ENCODE results near the gene PLXNB3. TPM values are rescaled to one million over a fixed set of nuclear protein-coding genes. Genes with fewer than 3 reads are reported as not detected.
A peak's percentile ranks its signal among the peaks of the same experiment; 100 is the strongest.
"Not testable (repeated sequence)": the region's sequence is repeated elsewhere in the genome, so short reads cannot be mapped to it uniquely, and the experiment has no call there.

The PLXNB3 gene
- total and polyA plus RNA-seq, 4 donors = 0.11 to 0.69 (median 0.46) TPM

GRCh38 chrX:153727123-153727931 is 36.7 kb upstream of the PLXNB3 start:
- H3K27ac ChIP-seq (ENCODE audit: low read depth in 1 of 2, low read length in 2 of 2) = peak overlapping the region; percentile 86 to 88
- peak overlapping the region in 1 of 2 donors; percentile 47 for H3K9ac ChIP-seq (ENCODE audit: low read depth in 1 of 2, low read length in 2 of 2)
- DNase-seq (ENCODE audit: low spot score) = no peak
- no peak for TF ChIP-seq FOXA2 (IDR thresholded peaks at IDR 0.05)
- no peak for TF ChIP-seq RAD21 (IDR thresholded peaks at IDR 0.05)
- TF ChIP-seq, protein P1, sequence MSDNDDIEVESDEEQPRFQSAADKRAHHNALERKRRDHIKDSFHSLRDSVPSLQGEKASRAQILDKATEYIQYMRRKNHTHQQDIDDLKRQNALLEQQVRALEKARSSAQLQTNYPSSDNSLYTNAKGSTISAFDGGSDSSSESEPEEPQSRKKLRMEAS (IDR thresholded peaks at IDR 0.05) = peak; percentile 18
- no peak for TF ChIP-seq HNF4A (conservative IDR thresholded peaks at IDR 0.05)
- no peak for TF ChIP-seq SP1 (IDR thresholded peaks at IDR 0.05)
- H3K9me3 ChIP-seq (ENCODE audit: control insufficient read depth in 4 of 4, low read length in 3 of 4) = no peaks in the 10 kb centered on the region
- WGBS = 20% methylated on average over 23 of the region's 23 CpGs
- H3K36me3 ChIP-seq (ENCODE audit: control insufficient read depth in 4 of 4, insufficient read depth in 3 of 4, low read depth in 1 of 4, low read length in 3 of 4) = peaks cover 0 to 2% (median 0%) of the 10 kb centered on the region in 4 donors
- H3K4me3 ChIP-seq (ENCODE audit: low read depth in 1 of 3, low read length in 3 of 3) = peak overlapping the region in 1 of 3 donors; percentile 82
- peaks cover 24 to 44% (median 38%) of the 10 kb centered on the region in 4 donors for H3K4me1 ChIP-seq (ENCODE audit: control insufficient read depth in 4 of 4, insufficient read depth in 4 of 4, low read length in 3 of 4)
- H3K27me3 ChIP-seq (ENCODE audit: control insufficient read depth in 4 of 4, insufficient read depth in 4 of 4, low read length in 3 of 4) = no peaks in the 10 kb centered on the region

DNA sequence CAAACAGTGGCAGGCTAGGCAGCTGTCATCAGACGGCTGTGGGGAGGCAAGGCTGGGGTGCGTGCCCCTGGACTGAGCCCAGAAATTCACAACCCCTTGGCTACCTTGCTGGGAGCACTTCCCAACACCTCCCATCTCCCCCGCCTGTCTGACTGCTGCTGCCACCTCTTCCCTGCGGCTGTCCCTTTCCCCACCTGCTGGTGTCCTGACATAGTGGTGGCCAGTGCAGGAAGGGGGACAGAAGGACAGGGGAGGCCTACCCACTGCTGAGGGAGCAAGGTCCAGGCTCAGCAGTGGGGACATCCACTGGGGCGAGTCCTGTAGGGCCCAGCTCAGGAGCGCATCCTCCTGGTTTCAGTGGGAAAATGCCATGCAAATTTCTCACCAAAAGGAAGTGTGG is 36.0 kb upstream of the PLXNB3 start:
- Histone ChIP-seq H3K9me3 (ENCODE audit: control insufficient read depth in 4 of 4, low read length in 3 of 4) (no peaks in the 10 kb centered on the region), H3K27ac (ENCODE audit: low read depth in 1 of 2, low read length in 2 of 2) (no peak overlapping the region), H3K9ac (ENCODE audit: low read depth in 1 of 2, low read length in 2 of 2) (no peak overlapping the region), H3K27me3 (ENCODE audit: control insufficient read depth in 4 of 4, insufficient read depth in 4 of 4, low read length in 3 of 4) (no peaks in the 10 kb centered on the region), H3K4me3 (ENCODE audit: low read depth in 1 of 3, low read length in 3 of 3) (no peak overlapping the region), H3K4me1 (ENCODE audit: control insufficient read depth in 4 of 4, insufficient read depth in 4 of 4, low read length in 3 of 4) (peaks cover 24 to 37% (median 32%) of the 10 kb centered on the region in 4 donors), H3K36me3 (ENCODE audit: control insufficient read depth in 4 of 4, insufficient read depth in 3 of 4, low read depth in 1 of 4, low read length in 3 of 4) (peaks cover 0 to 2% (median 0%) of the 10 kb centered on the region in 4 donors)
- WGBS = 91% methylated on average over 6 of the region's 6 CpGs
- no peak for TF ChIP-seq SP1 (IDR thresholded peaks at IDR 0.05)
- DNase-seq (ENCODE audit: low spot score) = no peak

DNA sequence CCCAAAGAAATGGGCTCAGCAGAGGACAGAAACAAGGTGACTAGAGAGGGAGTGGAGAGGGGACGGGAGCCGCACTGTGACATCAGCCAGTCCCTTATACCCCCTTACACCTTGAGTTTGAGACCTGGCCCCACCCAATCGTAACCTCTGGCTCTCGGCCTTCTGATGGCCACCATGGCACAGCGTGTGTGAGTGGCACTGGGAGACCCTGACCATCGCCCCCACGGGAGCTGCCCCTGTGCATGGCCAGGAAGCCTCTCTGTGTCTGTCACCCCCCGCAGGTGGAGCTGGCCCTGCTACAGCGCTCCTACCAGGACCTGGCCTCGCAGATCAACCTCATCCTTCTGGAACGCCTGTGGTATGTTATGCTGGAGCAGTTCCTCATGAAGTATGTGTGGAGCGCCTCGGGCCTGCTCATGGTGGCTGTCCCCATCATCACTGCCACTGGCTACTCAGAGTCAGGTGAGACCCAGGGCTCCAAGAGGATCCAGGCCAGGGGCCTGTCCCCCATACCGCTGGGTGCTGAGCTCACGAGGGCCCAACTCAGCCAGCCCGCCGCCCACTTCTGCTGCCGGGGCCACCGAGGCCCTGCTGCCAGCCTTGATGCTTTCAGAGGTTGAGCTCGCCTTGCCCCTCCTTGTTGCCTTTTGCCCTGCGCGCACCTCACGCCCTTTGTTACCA is 35.0 kb upstream of the PLXNB3 start:
- no peak for DNase-seq (ENCODE audit: low spot score)
- Histone ChIP-seq H3K4me3 (ENCODE audit: low read depth in 1 of 3, low read length in 3 of 3) (no peak overlapping the region), H3K9ac (ENCODE audit: low read depth in 1 of 2, low read length in 2 of 2) (no peak overlapping the region), H3K27ac (ENCODE audit: low read depth in 1 of 2, low read length in 2 of 2) (no peak overlapping the region), H3K9me3 (ENCODE audit: control insufficient read depth in 4 of 4, low read length in 3 of 4) (no peaks in the 10 kb centered on the region), H3K36me3 (ENCODE audit: control insufficient read depth in 4 of 4, insufficient read depth in 3 of 4, low read depth in 1 of 4, low read length in 3 of 4) (peaks cover 0 to 2% (median 0%) of the 10 kb centered on the region in 4 donors), H3K27me3 (ENCODE audit: control insufficient read depth in 4 of 4, insufficient read depth in 4 of 4, low read length in 3 of 4) (no peaks in the 10 kb centered on the region), H3K4me1 (ENCODE audit: control insufficient read depth in 4 of 4, insufficient read depth in 4 of 4, low read length in 3 of 4) (peaks cover 24 to 35% (median 30%) of the 10 kb centered on the region in 4 donors)
- 97% methylated on average over 23 of the region's 23 CpGs for WGBS
- no peak for TF ChIP-seq RXRA (IDR thresholded peaks at IDR 0.05)

DNA sequence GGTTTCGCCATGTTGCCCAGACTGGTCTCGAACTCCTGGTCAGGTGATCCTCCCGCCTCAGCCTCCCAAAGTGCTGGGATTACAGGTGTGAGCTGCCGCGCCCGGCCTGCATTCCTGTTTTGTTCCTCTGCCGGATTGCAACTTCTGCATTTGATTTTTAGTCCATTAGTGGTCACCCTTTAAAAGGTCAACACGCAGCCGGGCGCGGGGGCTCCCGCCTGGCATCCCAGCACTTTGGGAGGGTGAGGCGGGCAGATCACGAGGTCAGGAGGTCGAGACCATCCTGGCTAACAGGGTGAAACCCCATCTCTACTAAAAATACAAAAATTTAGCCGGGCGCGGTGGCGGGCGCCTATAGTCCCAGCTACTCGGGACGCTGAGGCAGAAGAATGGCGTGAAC is 33.9 kb upstream of the PLXNB3 start:
- 90% methylated on average over 23 of the region's 23 CpGs for WGBS
- not testable (repeated sequence) for H3K9me3 ChIP-seq (ENCODE audit: control insufficient read depth in 4 of 4, low read length in 3 of 4); H3K27ac ChIP-seq (ENCODE audit: low read depth in 1 of 2, low read length in 2 of 2); DNase-seq (ENCODE audit: low spot score); H3K4me3 ChIP-seq (ENCODE audit: low read depth in 1 of 3, low read length in 3 of 3); H3K36me3 ChIP-seq (ENCODE audit: control insufficient read depth in 4 of 4, insufficient read depth in 3 of 4, low read depth in 1 of 4, low read length in 3 of 4); H3K27me3 ChIP-seq (ENCODE audit: control insufficient read depth in 4 of 4, insufficient read depth in 4 of 4, low read length in 3 of 4); H3K9ac ChIP-seq (ENCODE audit: low read depth in 1 of 2, low read length in 2 of 2)
- peaks cover 24 to 32% (median 29%) of the 10 kb centered on the region in 4 donors for H3K4me1 ChIP-seq (ENCODE audit: control insufficient read depth in 4 of 4, insufficient read depth in 4 of 4, low read length in 3 of 4)
